ENCODE measurements around the gene RTL1.

The RTL1 gene

DNA sequence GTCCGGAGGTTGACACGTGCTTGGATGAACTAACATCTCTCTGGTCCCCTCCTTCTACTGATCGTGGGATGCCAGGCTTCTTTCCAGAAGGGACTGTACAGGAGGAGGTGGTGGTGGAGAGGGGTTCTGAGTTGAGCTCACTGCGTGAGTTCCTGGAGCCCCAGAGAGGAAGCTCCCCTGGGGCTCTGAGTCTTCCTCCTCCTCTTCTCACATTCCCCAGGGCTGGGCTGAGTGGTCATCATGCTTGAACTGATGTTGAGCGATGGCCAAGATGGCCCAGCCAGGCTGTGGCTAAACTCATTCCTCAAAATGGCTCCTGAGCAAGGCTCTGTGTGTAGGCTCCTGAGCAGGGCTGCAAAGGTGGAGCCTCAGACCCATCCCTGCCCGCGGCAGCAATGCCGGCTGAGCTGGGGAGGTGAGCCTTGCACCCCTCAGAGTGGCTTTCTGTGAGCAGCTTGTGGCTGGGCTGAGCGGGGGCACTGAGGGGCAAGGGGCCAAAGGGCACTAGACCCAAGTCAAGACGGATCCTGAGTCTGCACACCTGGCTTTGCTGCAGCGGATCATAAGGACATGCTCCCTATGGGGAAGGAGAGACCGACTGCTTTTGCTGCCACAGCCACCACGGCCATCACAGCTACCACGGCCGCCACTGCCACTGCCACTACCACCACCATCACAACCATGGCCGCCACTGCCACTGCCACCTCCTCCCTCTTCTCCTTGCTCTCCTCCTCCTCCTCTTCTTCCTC, 42.2 kb downstream of the RTL1 start:
- H3F3A ChIP-seq (ENCODE audit: insufficient read depth) = no peaks in the 10 kb centered on the region
- H3K9ac ChIP-seq (ENCODE audit: low read length) = no peak overlapping the region
- no peaks in the 10 kb centered on the region for H3K36me3 ChIP-seq (ENCODE audit: low read length)
- H2AFZ ChIP-seq (ENCODE audit: low read depth, low read length, severe bottlenecking) = no peak overlapping the region
- H4K20me1 ChIP-seq (ENCODE audit: low read depth, low read length) = no peaks in the 10 kb centered on the region
- no peaks in the 10 kb centered on the region for H3K27me3 ChIP-seq (ENCODE audit: low read length)
- no peak overlapping the region for H3K4me2 ChIP-seq (ENCODE audit: low read depth, low read length, poor library complexity, severe bottlenecking)
- no peaks in the 10 kb centered on the region for H3K9me2 ChIP-seq (replicated peaks; ENCODE audit: insufficient read depth, low read length)
- H3K4me3 ChIP-seq (ENCODE audit: insufficient read depth, low read length, poor library complexity, severe bottlenecking) = no peak overlapping the region
- no peak for TF ChIP-seq EZH2phosphoT487 (conservative IDR thresholded peaks at IDR 0.05; ENCODE audit: low read length)
- TF ChIP-seq, protein P1, sequence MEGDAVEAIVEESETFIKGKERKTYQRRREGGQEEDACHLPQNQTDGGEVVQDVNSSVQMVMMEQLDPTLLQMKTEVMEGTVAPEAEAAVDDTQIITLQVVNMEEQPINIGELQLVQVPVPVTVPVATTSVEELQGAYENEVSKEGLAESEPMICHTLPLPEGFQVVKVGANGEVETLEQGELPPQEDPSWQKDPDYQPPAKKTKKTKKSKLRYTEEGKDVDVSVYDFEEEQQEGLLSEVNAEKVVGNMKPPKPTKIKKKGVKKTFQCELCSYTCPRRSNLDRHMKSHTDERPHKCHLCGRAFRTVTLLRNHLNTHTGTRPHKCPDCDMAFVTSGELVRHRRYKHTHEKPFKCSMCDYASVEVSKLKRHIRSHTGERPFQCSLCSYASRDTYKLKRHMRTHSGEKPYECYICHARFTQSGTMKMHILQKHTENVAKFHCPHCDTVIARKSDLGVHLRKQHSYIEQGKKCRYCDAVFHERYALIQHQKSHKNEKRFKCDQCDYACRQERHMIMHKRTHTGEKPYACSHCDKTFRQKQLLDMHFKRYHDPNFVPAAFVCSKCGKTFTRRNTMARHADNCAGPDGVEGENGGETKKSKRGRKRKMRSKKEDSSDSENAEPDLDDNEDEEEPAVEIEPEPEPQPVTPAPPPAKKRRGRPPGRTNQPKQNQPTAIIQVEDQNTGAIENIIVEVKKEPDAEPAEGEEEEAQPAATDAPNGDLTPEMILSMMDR (IDR thresholded peaks at IDR 0.05; ENCODE audit: insufficient read depth, low read length, poor library complexity, severe bottlenecking) = no peak
- H3K9me3 ChIP-seq (ENCODE audit: insufficient read depth, low read length) = no peaks in the 10 kb centered on the region
- no peaks in the 10 kb centered on the region for H3K79me2 ChIP-seq (ENCODE audit: insufficient read depth, low read length)
- no peak overlapping the region for H3K27ac ChIP-seq (ENCODE audit: low read depth, low read length)

- H3K27me3 ChIP-seq (ENCODE audit: low read length) = no peaks in the 10 kb centered on the region
- H3K27ac ChIP-seq (ENCODE audit: low read depth, low read length) = no peak overlapping the region
- TF ChIP-seq, protein P1 (IDR thresholded peaks at IDR 0.05; ENCODE audit: insufficient read depth, low read length, poor library complexity, severe bottlenecking) = no peak
- no peak for TF ChIP-seq EZH2phosphoT487 (conservative IDR thresholded peaks at IDR 0.05; ENCODE audit: low read length)
- no peak overlapping the region for H2AFZ ChIP-seq (ENCODE audit: low read depth, low read length, severe bottlenecking)
- H3K9ac ChIP-seq (ENCODE audit: low read length) = no peak overlapping the region
- no peaks in the 10 kb centered on the region for H3K9me3 ChIP-seq (ENCODE audit: insufficient read depth, low read length)
- H4K20me1 ChIP-seq (ENCODE audit: low read depth, low read length) = no peaks in the 10 kb centered on the region
- H3K79me2 ChIP-seq (ENCODE audit: insufficient read depth, low read length) = no peaks in the 10 kb centered on the region
- no peaks in the 10 kb centered on the region for H3F3A ChIP-seq (ENCODE audit: insufficient read depth)
- H3K4me3 ChIP-seq (ENCODE audit: insufficient read depth, low read length, poor library complexity, severe bottlenecking) = no peak overlapping the region
- no peaks in the 10 kb centered on the region for H3K36me3 ChIP-seq (ENCODE audit: low read length)
- H3K9me2 ChIP-seq (replicated peaks; ENCODE audit: insufficient read depth, low read length) = no peaks in the 10 kb centered on the region
- no peak overlapping the region for H3K4me2 ChIP-seq (ENCODE audit: low read depth, low read length, poor library complexity, severe bottlenecking)
These were observed 42.9 kb downstream of the RTL1 start for GRCh38 chr14:100860556-100861187.

DNA sequence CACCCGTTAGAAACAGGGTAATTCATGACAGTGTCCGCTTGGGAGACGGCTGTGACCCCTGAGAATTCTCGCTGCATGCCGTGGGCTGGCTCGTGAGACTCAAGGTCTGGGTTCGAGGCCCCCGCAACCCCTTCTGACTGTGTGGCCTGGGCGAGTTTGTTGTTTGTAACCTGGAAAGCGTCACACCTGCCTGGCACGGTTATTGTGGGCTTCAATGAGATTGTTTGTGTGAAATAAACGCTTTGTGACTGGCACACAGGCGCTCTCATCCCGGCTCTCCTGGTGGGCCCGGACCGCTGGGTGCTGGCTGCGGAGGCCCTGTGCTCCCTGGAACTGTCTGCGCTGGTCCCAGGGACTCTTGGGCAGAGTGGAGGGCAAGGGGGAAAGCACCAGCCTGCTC, 43.7 kb downstream of the RTL1 start:
- no peak for TF ChIP-seq EZH2phosphoT487 (conservative IDR thresholded peaks at IDR 0.05; ENCODE audit: low read length)
- TF ChIP-seq, protein P1 (IDR thresholded peaks at IDR 0.05; ENCODE audit: insufficient read depth, low read length, poor library complexity, severe bottlenecking) = no peak

More for the DNA sequence above, 43.7 kb downstream of the RTL1 start:
- Histone ChIP-seq H3F3A (ENCODE audit: insufficient read depth) (no peaks in the 10 kb centered on the region), H3K4me2 (ENCODE audit: low read depth, low read length, poor library complexity, severe bottlenecking) (no peak overlapping the region), H4K20me1 (ENCODE audit: low read depth, low read length) (no peaks in the 10 kb centered on the region), H3K9me3 (ENCODE audit: insufficient read depth, low read length) (no peaks in the 10 kb centered on the region), H3K36me3 (ENCODE audit: low read length) (no peaks in the 10 kb centered on the region), H3K79me2 (ENCODE audit: insufficient read depth, low read length) (no peaks in the 10 kb centered on the region), H3K9ac (ENCODE audit: low read length) (no peak overlapping the region), H3K4me3 (ENCODE audit: insufficient read depth, low read length, poor library complexity, severe bottlenecking) (no peak overlapping the region), H2AFZ (ENCODE audit: low read depth, low read length, severe bottlenecking) (no peak overlapping the region), H3K9me2 (replicated peaks; ENCODE audit: insufficient read depth, low read length) (no peaks in the 10 kb centered on the region), H3K27ac (ENCODE audit: low read depth, low read length) (no peak overlapping the region), H3K27me3 (ENCODE audit: low read length) (no peaks in the 10 kb centered on the region)
